ENCODE measurements around the gene TAS2R9.
"Not testable (repeated sequence)": the region's sequence is repeated elsewhere in the genome, so short reads cannot be mapped to it uniquely, and the experiment has no call there.

Gene TAS2R9

DNA sequence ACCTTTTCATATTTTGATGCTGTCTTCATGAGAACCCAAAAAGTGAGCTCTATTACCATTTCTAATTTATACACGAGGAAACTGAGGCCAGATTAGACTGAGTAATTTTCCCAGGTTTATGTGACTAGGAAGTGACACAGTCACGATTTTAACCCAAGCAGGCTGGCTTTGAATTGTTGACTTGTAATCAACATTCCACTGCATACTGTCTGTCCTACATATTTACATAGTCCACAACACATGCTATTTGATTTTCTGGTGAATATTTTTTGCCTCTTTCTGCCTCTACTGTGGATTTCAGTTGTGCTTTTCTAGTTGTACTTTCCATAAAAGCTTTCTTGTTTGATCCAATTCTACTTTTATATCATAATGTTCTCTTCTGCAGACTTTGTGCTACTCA, 15.7 kb downstream of the TAS2R9 start:
- H3K27ac Mint-ChIP-seq, result no peak overlapping the region
- no peaks in the 10 kb centered on the region for H3K9me3 Mint-ChIP-seq
- no peaks in the 10 kb centered on the region for H3K36me3 Mint-ChIP-seq (ENCODE audit: low read depth)

DNA sequence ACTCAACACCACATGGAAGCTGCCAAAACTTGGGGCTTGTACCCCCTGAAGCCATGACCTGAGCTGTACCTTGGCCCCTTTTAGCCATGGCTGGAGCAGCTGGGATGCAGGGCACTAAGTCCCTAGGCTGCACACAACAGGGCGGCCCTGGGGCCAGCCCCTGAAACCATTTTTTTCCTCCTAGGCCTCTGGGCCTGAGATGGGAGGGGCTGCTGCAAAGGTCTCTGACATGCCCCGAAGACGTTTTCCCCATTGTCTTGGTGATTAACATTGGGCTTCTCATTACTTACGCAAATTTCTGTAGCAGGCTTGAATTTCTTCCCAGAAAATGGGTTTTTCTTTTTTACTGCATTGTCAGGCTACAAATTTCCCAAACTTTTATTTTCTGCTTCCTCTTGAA, 18.2 kb downstream of the TAS2R9 start:
- not testable (repeated sequence) for H3K4me3 Mint-ChIP-seq; H3K4me1 Mint-ChIP-seq (ENCODE audit: low read depth); H3K9me3 Mint-ChIP-seq; DNase-seq; H3K36me3 Mint-ChIP-seq (ENCODE audit: low read depth); H3K27ac Mint-ChIP-seq
- peaks cover 12% of the 10 kb centered on the region for H3K27me3 Mint-ChIP-seq

More for the DNA sequence above, 15.7 kb downstream of the TAS2R9 start:
- DNase-seq, result no peak
- H3K4me1 Mint-ChIP-seq (ENCODE audit: low read depth), result no peaks in the 10 kb centered on the region
- H3K27me3 Mint-ChIP-seq, result peaks cover 15% of the 10 kb centered on the region
- H3K4me3 Mint-ChIP-seq, result no peak overlapping the region

DNA sequence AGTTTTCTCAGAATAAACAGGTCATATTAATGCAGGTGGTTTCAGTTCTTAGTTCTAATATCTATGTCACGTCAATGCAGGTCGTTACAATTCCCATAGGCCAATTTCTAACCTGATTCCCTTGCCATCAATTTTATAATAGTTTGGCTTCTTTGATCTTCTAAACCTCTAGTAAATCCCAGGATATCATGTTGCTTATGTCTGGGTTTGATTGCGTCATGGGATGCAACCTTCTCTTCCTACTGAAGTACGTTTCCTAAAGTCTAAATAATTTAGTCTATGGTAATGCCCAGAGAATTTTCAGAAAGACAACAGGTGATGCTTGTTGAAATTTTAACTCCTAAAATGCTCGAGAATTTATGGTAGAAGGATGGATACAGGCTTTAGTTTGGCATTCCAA, 26.7 kb downstream of the TAS2R9 start:
- no peak for DNase-seq
- Mint-ChIP-seq H3K4me3 (no peak overlapping the region), H3K27me3 (peaks cover 3% of the 10 kb centered on the region)

DNA sequence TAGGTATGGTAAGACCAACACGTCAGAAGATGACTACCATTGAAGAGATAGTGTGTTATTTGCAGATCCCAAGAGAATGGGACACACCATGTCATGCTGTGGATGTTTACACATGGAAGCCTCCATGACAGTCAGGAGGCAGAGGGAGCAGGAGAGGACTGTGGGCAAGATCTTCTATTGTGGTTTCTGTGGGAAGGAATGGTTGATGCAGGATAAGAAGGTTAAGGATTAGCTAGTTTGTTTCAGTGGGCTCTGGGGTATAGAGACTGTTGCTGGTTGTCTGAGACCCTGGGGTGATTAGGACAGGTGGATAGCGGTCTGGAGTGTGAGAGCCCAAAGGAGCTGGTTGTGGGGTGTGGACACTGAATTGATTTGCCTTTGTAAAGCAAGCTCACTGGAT, 30.9 kb downstream of the TAS2R9 start:
- no peak overlapping the region for H3K4me3 Mint-ChIP-seq
- no peak for DNase-seq
- H3K4me1 Mint-ChIP-seq (ENCODE audit: low read depth), result no peaks in the 10 kb centered on the region
- no peak overlapping the region for H3K27ac Mint-ChIP-seq
- H3K27me3 Mint-ChIP-seq, result no peaks in the 10 kb centered on the region
- no peaks in the 10 kb centered on the region for H3K9me3 Mint-ChIP-seq
- no peaks in the 10 kb centered on the region for H3K36me3 Mint-ChIP-seq (ENCODE audit: low read depth)

More for the DNA sequence above, 26.7 kb downstream of the TAS2R9 start:
- no peaks in the 10 kb centered on the region for H3K36me3 Mint-ChIP-seq (ENCODE audit: low read depth)
- no peak overlapping the region for H3K27ac Mint-ChIP-seq
- no peaks in the 10 kb centered on the region for H3K4me1 Mint-ChIP-seq (ENCODE audit: low read depth)
- H3K9me3 Mint-ChIP-seq, result no peaks in the 10 kb centered on the region

DNA sequence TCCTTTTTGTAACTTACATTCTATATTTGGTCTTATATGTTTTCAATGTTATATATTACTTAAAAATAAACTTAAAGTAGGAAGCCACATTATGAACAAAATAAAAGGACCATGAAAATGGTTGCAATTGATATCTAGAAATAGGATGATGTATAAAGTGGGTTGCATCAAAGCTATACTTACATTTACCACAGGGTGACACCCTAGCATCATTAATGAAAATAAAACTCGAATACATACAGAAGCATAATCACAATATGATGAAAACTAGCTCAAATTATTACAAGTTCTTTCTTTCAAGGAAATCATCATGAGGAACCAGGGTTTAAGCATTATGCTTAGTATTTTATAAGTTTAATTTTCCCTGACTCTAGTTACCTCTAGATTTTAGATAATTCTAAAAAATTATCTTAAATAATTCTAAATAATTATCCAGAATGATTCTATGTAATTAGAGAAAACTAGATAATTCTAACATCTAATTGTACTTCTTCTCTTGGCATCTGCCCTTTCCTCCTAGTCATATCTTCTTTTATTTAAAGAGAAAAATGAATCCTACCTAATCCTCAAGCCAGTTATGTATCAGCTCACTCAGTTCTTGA, 38.7 kb downstream of the TAS2R9 start:
- no peak overlapping the region for H3K4me3 Mint-ChIP-seq
- no peak overlapping the region for H3K27ac Mint-ChIP-seq
- DNase-seq, result no peak
- H3K9me3 Mint-ChIP-seq, result no peaks in the 10 kb centered on the region
- peaks cover 45% of the 10 kb centered on the region for H3K27me3 Mint-ChIP-seq
- H3K4me1 Mint-ChIP-seq (ENCODE audit: low read depth), result no peaks in the 10 kb centered on the region
- no peaks in the 10 kb centered on the region for H3K36me3 Mint-ChIP-seq (ENCODE audit: low read depth)

DNA sequence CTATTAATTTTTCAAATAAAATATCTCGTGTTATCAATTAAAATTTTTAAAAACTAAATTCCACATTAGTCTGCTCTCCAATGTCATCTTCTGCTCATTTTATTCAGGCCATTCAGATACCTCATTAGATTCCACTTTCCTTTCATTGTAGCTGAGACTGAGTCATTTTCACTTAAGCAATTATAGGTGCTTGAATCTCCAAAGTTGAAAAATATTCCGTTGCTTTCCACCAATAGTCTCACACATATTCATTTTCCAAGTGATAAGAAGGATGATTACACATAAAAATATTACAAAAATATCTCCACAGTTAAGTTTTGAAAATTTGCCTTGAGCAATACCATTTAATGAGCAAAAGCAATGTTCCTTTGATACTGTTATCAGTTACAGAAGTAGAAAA, 50.3 kb downstream of the TAS2R9 start:
- Mint-ChIP-seq H3K27me3 (peaks cover 55% of the 10 kb centered on the region), H3K27ac (no peak overlapping the region), H3K4me3 (no peak overlapping the region), H3K4me1 (ENCODE audit: low read depth) (no peaks in the 10 kb centered on the region), H3K36me3 (ENCODE audit: low read depth) (no peaks in the 10 kb centered on the region), H3K9me3 (peaks cover 12% of the 10 kb centered on the region)
- no peak for DNase-seq

Measured in activated T-cell treated with anti-CD3 and anti-CD28 coated beads, Interleukin-2, amount 50 U/mL, for 24 hours (primary cell).